SKM-1 treated with dmso at 0.1 percent for 144 hours (cell line): ENCODE measurements around the gene ASB6.

Source experiments
- DNase-seq: peaks from one replicate; lab custom pipeline; 2025; ENCODE audit not compliant: unreplicated experiment; lab: John Stamatoyannopoulos, UW

Gene ASB6

GRCh38 chr9:129627556-129628440 lies 14.2 kb downstream of the ASB6 start:
- no peak for DNase-seq

GRCh38 chr9:129626625-129627284 lies 15.2 kb downstream of the ASB6 start:
- DNase-seq: no peak

- DNase-seq: peak; percentile 82
Observed at GRCh38 chr9:129626079-129626624, 15.8 kb downstream of the ASB6 start, which contains the start of gene NTMT1. Gene NTMT1 (plus strand): TSS chr9:129626163. CDS start chr9:129632704, 6,541 bp downstream.

GRCh38 chr9:129624947-129625346 lies 17.0 kb downstream of the ASB6 start:
- peak; percentile 94 for DNase-seq

- DNase-seq: peak; percentile 35
Observed at GRCh38 chr9:129624168-129624759, 17.7 kb downstream of the ASB6 start.

GRCh38 chr9:129623331-129623730 lies 18.6 kb downstream of the ASB6 start:
- DNase-seq: peak; percentile 27

- DNase-seq: no peak
Observed at GRCh38 chr9:129620669-129621295, 21.2 kb downstream of the ASB6 start, which contains the start of gene C9orf50. Gene C9orf50 (minus strand): TSS chr9:129621101. CDS start chr9:129620574, 527 bp downstream.

GRCh38 chr9:129619787-129620668 lies 21.9 kb downstream of the ASB6 start:
- no peak for DNase-seq

GRCh38 chr9:129617167-129617566 lies 24.8 kb downstream of the ASB6 start:
- DNase-seq: no peak

GRCh38 chr9:129615407-129616285 lies 26.3 kb downstream of the ASB6 start:
- no peak for DNase-seq

- no peak for DNase-seq
Observed at GRCh38 chr9:129614932-129615331, 27.0 kb downstream of the ASB6 start.

- DNase-seq: no peak
Observed at GRCh38 chr9:129613520-129614175, 28.3 kb downstream of the ASB6 start.

- DNase-seq: no peak
Observed at GRCh38 chr9:129612815-129613519, 29.0 kb downstream of the ASB6 start.

- no peak for DNase-seq
Observed at GRCh38 chr9:129612123-129612522, 29.8 kb downstream of the ASB6 start.

GRCh38 chr9:129611307-129611800 lies 30.6 kb downstream of the ASB6 start:
- DNase-seq: no peak

GRCh38 chr9:129610473-129611306 lies 31.3 kb downstream of the ASB6 start:
- peak; percentile 44 for DNase-seq

GRCh38 chr9:129610213-129610472 lies 31.8 kb downstream of the ASB6 start:
- DNase-seq: no peak
